PC-9 (cell line): ENCODE results near the gene SERINC2.

Experiments
- EZH2 ChIP-seq: fragments of 200-600 bp; sonication (generic); IDR thresholded peaks from 2 replicates; pipeline ENCODE4 v1.8.0; 2017; ENCODE audit warnings: antibody characterized with exemption, low read depth
- TF ChIP-seq, protein P1 (sequence below): fragments of 200-600 bp; sonication (generic); conservative IDR thresholded peaks from 2 replicates; pipeline ENCODE4 v1.6.1; 2017; ENCODE audit warnings: mixed run types, antibody characterized with exemption, mild to moderate bottlenecking, moderate library complexity

GRCh38 chr1:31371121-31371959 lies 41.7 kb upstream of the SERINC2 start:
- TF ChIP-seq, protein P1, sequence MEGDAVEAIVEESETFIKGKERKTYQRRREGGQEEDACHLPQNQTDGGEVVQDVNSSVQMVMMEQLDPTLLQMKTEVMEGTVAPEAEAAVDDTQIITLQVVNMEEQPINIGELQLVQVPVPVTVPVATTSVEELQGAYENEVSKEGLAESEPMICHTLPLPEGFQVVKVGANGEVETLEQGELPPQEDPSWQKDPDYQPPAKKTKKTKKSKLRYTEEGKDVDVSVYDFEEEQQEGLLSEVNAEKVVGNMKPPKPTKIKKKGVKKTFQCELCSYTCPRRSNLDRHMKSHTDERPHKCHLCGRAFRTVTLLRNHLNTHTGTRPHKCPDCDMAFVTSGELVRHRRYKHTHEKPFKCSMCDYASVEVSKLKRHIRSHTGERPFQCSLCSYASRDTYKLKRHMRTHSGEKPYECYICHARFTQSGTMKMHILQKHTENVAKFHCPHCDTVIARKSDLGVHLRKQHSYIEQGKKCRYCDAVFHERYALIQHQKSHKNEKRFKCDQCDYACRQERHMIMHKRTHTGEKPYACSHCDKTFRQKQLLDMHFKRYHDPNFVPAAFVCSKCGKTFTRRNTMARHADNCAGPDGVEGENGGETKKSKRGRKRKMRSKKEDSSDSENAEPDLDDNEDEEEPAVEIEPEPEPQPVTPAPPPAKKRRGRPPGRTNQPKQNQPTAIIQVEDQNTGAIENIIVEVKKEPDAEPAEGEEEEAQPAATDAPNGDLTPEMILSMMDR, result no peak
- TF ChIP-seq EZH2, result no peak
